ENCODE results near the gene CXorf65.

Gene CXorf65

GRCh38 chrX:71103110-71103983 is 3.2 kb downstream of the CXorf65 start:
- H3K27ac Mint-ChIP-seq = peak overlapping the region; percentile 87 to 91 (median 90)
- H3K4me3 Mint-ChIP-seq = peak overlapping the region; percentile 41 to 79 (median 55)
- H3K27me3 Mint-ChIP-seq (ENCODE audit: low read depth) = no peaks in the 10 kb centered on the region
- H3K36me3 Mint-ChIP-seq (ENCODE audit: low read depth) = no peaks in the 10 kb centered on the region
- TF ChIP-seq CTCF (IDR thresholded peaks at IDR 0.05; ENCODE audit: unreplicated experiment in 3 of 3) = no peak
- H3K9me3 Mint-ChIP-seq = peaks cover 7% of the 10 kb centered on the region
- H3K4me1 Mint-ChIP-seq = peaks cover 64% of the 10 kb centered on the region

- peaks cover 59% of the 10 kb centered on the region for H3K4me1 Mint-ChIP-seq
- peak overlapping the region in 1 of 3 experiments; percentile 46 for H3K4me3 Mint-ChIP-seq
Observed at GRCh38 chrX:71102292-71102691, 4.2 kb downstream of the CXorf65 start.

GRCh38 chrX:71100581-71101505 is 5.7 kb downstream of the CXorf65 start:
- peaks cover 5% of the 10 kb centered on the region for H3K9me3 Mint-ChIP-seq
- peak overlapping the region in 2 of 3 experiments; percentile 45 to 52 for H3K27ac Mint-ChIP-seq
- H3K4me1 Mint-ChIP-seq = peaks cover 52% of the 10 kb centered on the region
- no peak overlapping the region for H3K4me3 Mint-ChIP-seq
- peaks cover 5% of the 10 kb centered on the region for H3K27me3 Mint-ChIP-seq (ENCODE audit: low read depth)
- H3K36me3 Mint-ChIP-seq (ENCODE audit: low read depth) = no peaks in the 10 kb centered on the region
- no peak for TF ChIP-seq CTCF (IDR thresholded peaks at IDR 0.05; ENCODE audit: unreplicated experiment in 3 of 3)

More at GRCh38 chrX:71102292-71102691, 4.2 kb downstream of the CXorf65 start:
- no peak for TF ChIP-seq CTCF (IDR thresholded peaks at IDR 0.05; ENCODE audit: unreplicated experiment in 3 of 3)
- Mint-ChIP-seq H3K27ac (peak overlapping the region; percentile 87 to 91 (median 90)), H3K27me3 (ENCODE audit: low read depth) (no peaks in the 10 kb centered on the region), H3K36me3 (ENCODE audit: low read depth) (no peaks in the 10 kb centered on the region), H3K9me3 (peaks cover 7% of the 10 kb centered on the region)

GRCh38 chrX:71099736-71100135 is 6.8 kb downstream of the CXorf65 start:
- Mint-ChIP-seq H3K27ac (peak overlapping the region in 2 of 3 experiments; percentile 37 to 65), H3K27me3 (ENCODE audit: low read depth) (peaks cover 5% of the 10 kb centered on the region), H3K4me1 (peaks cover 52% of the 10 kb centered on the region), H3K9me3 (peaks cover 5% of the 10 kb centered on the region), H3K4me3 (peak overlapping the region in 2 of 3 experiments; percentile 21 to 96), H3K36me3 (ENCODE audit: low read depth) (no peaks in the 10 kb centered on the region)
- no peak for TF ChIP-seq CTCF (IDR thresholded peaks at IDR 0.05; ENCODE audit: unreplicated experiment in 3 of 3)

- no peak for TF ChIP-seq CTCF (IDR thresholded peaks at IDR 0.05; ENCODE audit: unreplicated experiment in 3 of 3)
- Mint-ChIP-seq H3K4me3 (peak overlapping the region; percentile 21 to 96 (median 46)), H3K27me3 (ENCODE audit: low read depth) (peaks cover 5% of the 10 kb centered on the region), H3K9me3 (peaks cover 6% of the 10 kb centered on the region), H3K27ac (peak overlapping the region in 2 of 3 experiments; percentile 37 to 38), H3K36me3 (ENCODE audit: low read depth) (no peaks in the 10 kb centered on the region), H3K4me1 (peaks cover 45% of the 10 kb centered on the region)
Observed at GRCh38 chrX:71098951-71099506, 7.5 kb downstream of the CXorf65 start.

All from nephron (organoid).